ENCODE measurements around the gene OPTN.

OPTN gene

DNA sequence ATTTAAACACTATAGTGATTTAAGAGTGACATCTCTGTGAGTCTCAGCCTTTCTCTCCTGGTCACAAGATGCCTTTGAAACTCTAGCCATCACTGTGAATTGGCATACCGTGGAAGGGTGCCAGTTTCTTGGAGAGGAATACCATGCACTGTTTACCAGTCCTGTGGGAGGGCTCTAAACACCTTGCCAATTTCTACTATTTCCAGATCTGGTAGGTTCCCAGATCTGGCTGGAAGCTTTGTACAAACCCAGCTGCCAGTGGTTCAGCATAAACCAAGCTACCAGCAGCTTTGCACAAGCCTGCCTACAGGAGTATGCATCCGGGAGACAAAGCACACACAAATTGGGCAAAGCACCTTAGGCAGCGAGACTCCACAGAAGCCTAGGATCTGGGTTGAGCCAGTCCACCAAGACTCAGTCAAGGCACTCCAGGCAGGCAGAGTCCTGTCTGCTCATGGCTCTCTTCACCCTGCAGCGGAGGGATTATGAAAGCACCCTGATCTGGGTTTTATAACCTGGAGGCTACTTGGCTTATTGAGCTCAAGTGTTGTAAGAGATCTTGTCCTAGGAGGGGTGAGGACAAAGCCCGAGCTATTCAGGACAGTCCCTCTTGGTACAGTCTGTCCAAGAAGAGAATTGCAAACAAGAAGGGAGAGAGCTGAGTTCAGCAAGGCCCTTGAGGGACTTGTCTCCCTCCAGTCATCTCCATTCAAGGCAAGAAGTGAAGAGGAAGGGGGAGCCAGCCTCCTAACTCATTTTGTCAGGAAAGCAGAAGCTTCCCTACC is 85.0 kb downstream of the OPTN start:
- no peaks in the 10 kb centered on the region for H3K4me1 ChIP-seq (ENCODE audit: insufficient read depth, low read length, severe bottlenecking)
- H3K9me2 ChIP-seq (ENCODE audit: low read depth, low read length): no peaks in the 10 kb centered on the region
- H3K27me3 ChIP-seq (ENCODE audit: insufficient read depth, low read length): no peaks in the 10 kb centered on the region
- no peaks in the 10 kb centered on the region for H4K20me1 ChIP-seq (ENCODE audit: insufficient read depth, low read length)
- no peaks in the 10 kb centered on the region for H3K9me3 ChIP-seq (ENCODE audit: low read length)
- no peaks in the 10 kb centered on the region for H3K79me2 ChIP-seq (ENCODE audit: insufficient read depth, low read length)
- no peak overlapping the region for H3K4me2 ChIP-seq (ENCODE audit: low read length)
- H3K36me3 ChIP-seq (ENCODE audit: insufficient read depth, low read length): peaks cover 84% of the 10 kb centered on the region
- no peak overlapping the region for H3K27ac ChIP-seq (ENCODE audit: low read depth, low read length, poor library complexity, severe bottlenecking)
- no peaks in the 10 kb centered on the region for H3F3A ChIP-seq (ENCODE audit: insufficient read depth, low read length)
- TF ChIP-seq, protein P1, sequence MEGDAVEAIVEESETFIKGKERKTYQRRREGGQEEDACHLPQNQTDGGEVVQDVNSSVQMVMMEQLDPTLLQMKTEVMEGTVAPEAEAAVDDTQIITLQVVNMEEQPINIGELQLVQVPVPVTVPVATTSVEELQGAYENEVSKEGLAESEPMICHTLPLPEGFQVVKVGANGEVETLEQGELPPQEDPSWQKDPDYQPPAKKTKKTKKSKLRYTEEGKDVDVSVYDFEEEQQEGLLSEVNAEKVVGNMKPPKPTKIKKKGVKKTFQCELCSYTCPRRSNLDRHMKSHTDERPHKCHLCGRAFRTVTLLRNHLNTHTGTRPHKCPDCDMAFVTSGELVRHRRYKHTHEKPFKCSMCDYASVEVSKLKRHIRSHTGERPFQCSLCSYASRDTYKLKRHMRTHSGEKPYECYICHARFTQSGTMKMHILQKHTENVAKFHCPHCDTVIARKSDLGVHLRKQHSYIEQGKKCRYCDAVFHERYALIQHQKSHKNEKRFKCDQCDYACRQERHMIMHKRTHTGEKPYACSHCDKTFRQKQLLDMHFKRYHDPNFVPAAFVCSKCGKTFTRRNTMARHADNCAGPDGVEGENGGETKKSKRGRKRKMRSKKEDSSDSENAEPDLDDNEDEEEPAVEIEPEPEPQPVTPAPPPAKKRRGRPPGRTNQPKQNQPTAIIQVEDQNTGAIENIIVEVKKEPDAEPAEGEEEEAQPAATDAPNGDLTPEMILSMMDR (IDR thresholded peaks at IDR 0.05; ENCODE audit: low read length): no peak
- no peak for TF ChIP-seq EZH2 (IDR thresholded peaks at IDR 0.05; ENCODE audit: borderline replicate concordance, low read length)
- no peak overlapping the region for H2AFZ ChIP-seq (ENCODE audit: low read length)
- H3K4me3 ChIP-seq (ENCODE audit: low read depth, low read length, poor library complexity, severe bottlenecking): no peak overlapping the region
- no peak overlapping the region for H3K9ac ChIP-seq (ENCODE audit: low read length)

DNA sequence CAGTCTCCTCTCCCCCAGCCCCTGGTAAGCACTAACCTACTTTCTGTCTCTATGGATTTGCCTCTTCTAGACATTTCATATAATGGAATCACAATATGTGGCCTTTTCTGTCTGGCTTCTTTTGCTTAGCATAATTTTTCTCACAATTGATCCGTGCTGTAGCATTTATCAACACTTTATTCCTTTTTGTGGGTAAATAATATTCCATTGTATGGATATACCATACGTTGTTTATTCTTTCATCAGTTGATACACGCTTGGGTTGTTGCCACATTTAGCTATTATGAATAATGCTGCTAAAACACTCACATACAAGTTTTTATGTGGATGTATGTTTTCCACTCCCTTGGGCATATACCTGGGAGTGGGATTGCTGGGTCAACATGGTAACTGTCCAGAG is 87.2 kb downstream of the OPTN start:
- TF ChIP-seq EZH2 (IDR thresholded peaks at IDR 0.05; ENCODE audit: borderline replicate concordance, low read length): no peak
- TF ChIP-seq, protein P1 (IDR thresholded peaks at IDR 0.05; ENCODE audit: low read length): no peak
- H3K9ac ChIP-seq (ENCODE audit: low read length): no peak overlapping the region
- H3K4me1 ChIP-seq (ENCODE audit: insufficient read depth, low read length, severe bottlenecking): no peaks in the 10 kb centered on the region
- no peaks in the 10 kb centered on the region for H3K79me2 ChIP-seq (ENCODE audit: insufficient read depth, low read length)
- H3K9me3 ChIP-seq (ENCODE audit: low read length): no peaks in the 10 kb centered on the region
- H4K20me1 ChIP-seq (ENCODE audit: insufficient read depth, low read length): no peaks in the 10 kb centered on the region
- H3K27ac ChIP-seq (ENCODE audit: low read depth, low read length, poor library complexity, severe bottlenecking): no peak overlapping the region
- no peaks in the 10 kb centered on the region for H3K9me2 ChIP-seq (ENCODE audit: low read depth, low read length)
- H3K4me3 ChIP-seq (ENCODE audit: low read depth, low read length, poor library complexity, severe bottlenecking): no peak overlapping the region
- no peak overlapping the region for H3K4me2 ChIP-seq (ENCODE audit: low read length)
- H2AFZ ChIP-seq (ENCODE audit: low read length): no peak overlapping the region
- H3K27me3 ChIP-seq (ENCODE audit: insufficient read depth, low read length): no peaks in the 10 kb centered on the region
- no peaks in the 10 kb centered on the region for H3F3A ChIP-seq (ENCODE audit: insufficient read depth, low read length)
- H3K36me3 ChIP-seq (ENCODE audit: insufficient read depth, low read length): peaks cover 79% of the 10 kb centered on the region

Measured in OCI-LY1 (cell line).